Measurements from ENCODE around the gene ASB14. TPM values are rescaled to one million over a fixed set of nuclear protein-coding genes. Genes with fewer than 3 reads are reported as not detected.
"Not testable (repeated sequence)": the region's sequence is repeated elsewhere in the genome, so short reads cannot be mapped to it uniquely, and the experiment has no call there.

ASB14 gene
- not detected in 2 replicates for total RNA-seq
- 0.34 and 0.56 TPM in 2 replicates for polyA plus RNA-seq

DNA sequence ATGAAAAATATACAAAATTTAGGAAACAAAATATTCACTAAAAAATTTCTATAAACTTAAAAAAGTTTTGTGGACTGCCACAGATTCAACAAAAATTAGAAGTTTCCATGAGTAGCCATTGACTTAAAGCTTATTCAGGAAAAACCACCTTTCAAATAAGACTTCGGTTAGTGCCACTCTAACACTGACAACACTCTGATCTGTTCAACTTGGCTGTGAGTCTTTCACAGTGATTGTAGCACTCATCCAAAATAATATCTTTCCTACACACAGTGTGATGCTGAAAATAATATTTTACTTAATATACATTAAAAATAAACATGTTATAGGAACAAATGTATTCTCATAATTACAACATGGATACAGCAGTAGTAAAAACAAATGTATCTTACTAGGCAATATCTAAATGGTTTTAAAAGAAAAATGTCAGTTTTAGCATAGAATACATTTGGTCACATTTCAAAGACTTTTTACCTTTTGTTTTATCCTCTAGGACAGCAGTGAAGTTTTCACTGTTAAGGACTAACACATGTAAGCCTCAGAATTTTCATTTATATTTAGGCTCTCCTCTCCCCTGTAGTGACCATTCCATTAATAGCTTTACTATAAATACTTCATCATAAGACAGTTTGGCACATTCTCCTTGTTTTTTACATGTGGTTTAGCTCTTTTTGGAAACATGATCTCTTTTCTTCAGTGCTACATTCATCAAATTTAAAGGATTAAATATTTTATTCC lies at the start of gene ASB14:
Gene ASB14, minus strand, starts transcription at position 527 of the 738 bp plus-strand sequence. CDS start 652 bp downstream, outside the sequence.
- no peak within 1 kb of the TSS for H3K4me3 ChIP-seq

DNA sequence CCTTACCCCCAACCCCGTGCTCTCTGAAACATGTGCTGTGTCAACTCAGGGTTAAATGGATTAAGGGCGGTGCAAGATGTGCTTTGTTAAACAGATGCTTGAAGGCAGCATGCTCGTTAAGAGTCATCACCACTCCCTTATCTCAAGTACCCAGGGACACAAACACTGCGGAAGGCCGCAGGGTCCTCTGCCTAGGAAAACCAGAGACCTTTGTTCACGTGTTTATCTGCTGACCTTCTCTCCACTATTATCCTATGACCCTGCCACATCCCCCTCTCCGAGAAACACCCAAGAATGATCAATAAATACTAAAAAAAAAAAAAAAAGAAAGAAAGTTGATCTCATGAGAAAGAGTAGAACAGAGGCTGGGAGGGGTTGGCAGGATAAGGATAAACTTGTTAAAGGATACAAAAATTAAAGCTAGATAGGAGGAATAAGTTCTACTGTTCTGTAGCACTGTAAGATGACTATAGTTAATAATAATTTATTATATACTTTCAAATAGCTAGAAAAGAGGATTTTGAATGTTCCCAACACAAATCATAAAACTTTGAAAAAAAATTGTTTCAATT lies 46.7 kb upstream of the ASB14 start:
- H3K27ac ChIP-seq; H3K9me3 ChIP-seq (ENCODE audit: low read depth); H3K4me3 ChIP-seq; DNase-seq (ENCODE audit: low read depth in 1 of 2, low spot score in 1 of 2); H3K4me1 ChIP-seq (ENCODE audit: low read depth); H3K36me3 ChIP-seq: not testable (repeated sequence)
- H3K27me3 ChIP-seq, result peaks cover 15% of the 10 kb centered on the region

More for the DNA sequence above, at the start of gene ASB14:
- no peak within 1 kb of the TSS for H3K27ac ChIP-seq
- H3K36me3 ChIP-seq, result no peaks in the 10 kb centered on the region
- H3K27me3 ChIP-seq, result no peaks in the 10 kb centered on the region
- H3K9me3 ChIP-seq (ENCODE audit: low read depth), result no peaks in the 10 kb centered on the region
- TF ChIP-seq CTCF (IDR thresholded peaks at IDR 0.05; ENCODE audit: low read depth, low read length), result no peak
- no peak for DNase-seq (ENCODE audit: low read depth in 1 of 2, low spot score in 1 of 2)
- H3K4me1 ChIP-seq (ENCODE audit: low read depth), result peaks cover 19% of the 10 kb centered on the region

GRCh38 chr3:57338272-57339070 lies 46.0 kb upstream of the ASB14 start:
- not testable (repeated sequence) for H3K36me3 ChIP-seq; H3K27ac ChIP-seq; H3K9me3 ChIP-seq (ENCODE audit: low read depth); H3K4me3 ChIP-seq; DNase-seq (ENCODE audit: low read depth in 1 of 2, low spot score in 1 of 2); H3K4me1 ChIP-seq (ENCODE audit: low read depth)
- H3K27me3 ChIP-seq, result peaks cover 11% of the 10 kb centered on the region

DNA sequence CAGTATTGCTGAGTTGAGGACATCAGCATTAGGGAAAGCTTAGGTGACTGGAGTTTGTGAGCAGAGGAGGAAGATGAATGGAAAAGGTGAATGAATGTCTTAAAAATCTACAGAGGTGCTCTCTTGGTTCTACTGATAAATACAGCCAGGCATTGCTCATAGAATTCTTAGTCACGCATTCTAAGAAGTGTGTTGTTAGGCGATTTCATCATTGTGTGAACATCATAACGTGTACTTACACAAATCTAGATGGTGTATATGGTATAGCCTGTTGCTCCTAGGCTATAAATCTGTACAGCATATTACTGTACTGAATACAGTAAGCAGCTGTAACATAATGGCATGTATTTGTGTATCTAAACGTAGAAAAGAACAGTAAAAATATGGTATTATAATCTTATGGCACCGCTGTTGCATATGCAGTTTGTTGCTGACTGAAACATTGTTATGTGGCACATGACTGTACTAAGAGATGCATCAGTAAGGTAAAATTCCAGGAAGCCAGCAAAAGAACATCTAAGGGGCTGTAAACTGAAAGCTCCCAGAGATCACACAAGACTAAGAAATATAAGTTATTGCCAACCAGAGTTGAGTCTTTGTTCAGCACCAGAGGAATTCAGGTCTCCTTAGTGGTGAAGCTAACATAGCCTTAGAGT lies 42.9 kb upstream of the ASB14 start:
- H3K27me3 ChIP-seq, result peaks cover 5% of the 10 kb centered on the region
- H3K27ac ChIP-seq, result no peak overlapping the region
- H3K4me3 ChIP-seq, result no peak overlapping the region
- no peak for DNase-seq (ENCODE audit: low read depth in 1 of 2, low spot score in 1 of 2)
- no peaks in the 10 kb centered on the region for H3K36me3 ChIP-seq
- no peaks in the 10 kb centered on the region for H3K9me3 ChIP-seq (ENCODE audit: low read depth)
- no peak for TF ChIP-seq CTCF (IDR thresholded peaks at IDR 0.05; ENCODE audit: low read depth, low read length)
- H3K4me1 ChIP-seq (ENCODE audit: low read depth), result no peaks in the 10 kb centered on the region

- Histone ChIP-seq H3K27me3 (peaks cover 5% of the 10 kb centered on the region), H3K27ac (no peak overlapping the region), H3K4me1 (ENCODE audit: low read depth) (no peaks in the 10 kb centered on the region), H3K9me3 (ENCODE audit: low read depth) (no peaks in the 10 kb centered on the region), H3K36me3 (no peaks in the 10 kb centered on the region), H3K4me3 (no peak overlapping the region)
- no peak for DNase-seq (ENCODE audit: low read depth in 1 of 2, low spot score in 1 of 2)
- TF ChIP-seq CTCF (IDR thresholded peaks at IDR 0.05; ENCODE audit: low read depth, low read length), result no peak
These were observed 38.7 kb upstream of the ASB14 start for GRCh38 chr3:57331078-57331610.

DNA sequence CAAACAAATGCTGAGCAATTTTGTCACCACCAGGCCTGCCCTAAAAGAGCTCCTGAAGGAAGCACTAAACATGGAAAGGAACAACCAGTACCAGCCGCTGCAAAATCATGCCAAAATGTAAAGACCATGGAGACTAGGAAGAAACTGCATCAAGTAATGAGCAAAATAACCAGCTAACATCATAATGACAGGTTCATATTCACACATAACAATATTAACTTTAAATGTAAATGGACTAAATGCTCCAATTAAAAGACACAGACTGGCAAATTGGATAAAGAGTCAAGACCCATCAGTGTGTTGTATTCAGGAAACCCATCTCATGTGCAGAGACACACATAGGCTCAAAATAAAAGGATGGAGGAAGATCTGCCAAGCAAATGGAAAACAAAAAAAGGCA lies 34.0 kb upstream of the ASB14 start:
- not testable (repeated sequence) for H3K4me1 ChIP-seq (ENCODE audit: low read depth); H3K9me3 ChIP-seq (ENCODE audit: low read depth); H3K36me3 ChIP-seq; H3K27me3 ChIP-seq; H3K27ac ChIP-seq; H3K4me3 ChIP-seq; DNase-seq (ENCODE audit: low read depth in 1 of 2, low spot score in 1 of 2)
